GM18519 (cell line): ENCODE data around the gene LPCAT1.

Experiments
- ATAC-seq: cut with Tn5 transposase; IDR thresholded peaks from one replicate; pipeline ENCODE4 v1.9.1; 2021; ENCODE audit warnings: mild to moderate bottlenecking, moderate library complexity; ENCODE audit not compliant: unreplicated experiment, low FRiP score

LPCAT1 gene

DNA sequence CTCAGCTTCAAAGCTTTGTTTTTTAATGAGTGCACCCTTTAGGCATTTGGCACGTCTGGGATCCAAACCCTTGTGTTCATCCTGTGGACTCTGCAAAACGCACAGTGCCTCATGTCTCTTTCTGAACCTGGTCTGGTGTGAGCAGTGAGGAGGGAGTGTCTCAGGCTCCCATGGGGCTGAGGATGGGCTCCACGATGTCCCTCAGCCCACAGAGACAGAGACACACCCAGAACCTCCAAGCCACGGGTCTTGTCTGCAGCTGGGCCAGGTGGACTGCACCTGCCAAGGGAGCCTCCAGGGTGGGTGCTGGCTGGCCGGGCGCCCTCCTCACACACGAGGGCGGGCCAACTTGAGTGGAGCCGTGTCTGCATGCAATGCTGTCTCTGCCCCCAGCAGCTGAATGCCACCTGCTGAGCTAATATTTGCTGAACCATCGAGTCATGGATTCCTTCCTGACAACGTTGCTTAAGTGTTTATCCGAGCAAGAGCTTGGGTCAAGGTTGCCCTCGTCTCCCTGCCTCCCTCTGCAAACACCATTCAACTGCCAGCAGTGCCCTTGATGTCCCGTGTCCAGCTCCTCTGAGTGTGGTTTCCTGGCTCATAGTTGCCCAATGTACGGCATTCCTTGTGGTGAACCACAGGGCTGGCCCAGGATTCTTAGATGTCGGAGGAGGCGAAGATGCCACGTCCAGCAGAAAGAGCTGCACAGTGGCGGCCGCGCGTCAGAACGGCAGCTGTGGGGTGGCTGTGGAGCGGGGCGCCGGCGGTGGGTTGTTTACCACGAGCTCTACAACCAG is 31.4 kb upstream of the LPCAT1 start:
- ATAC-seq: no peak

DNA sequence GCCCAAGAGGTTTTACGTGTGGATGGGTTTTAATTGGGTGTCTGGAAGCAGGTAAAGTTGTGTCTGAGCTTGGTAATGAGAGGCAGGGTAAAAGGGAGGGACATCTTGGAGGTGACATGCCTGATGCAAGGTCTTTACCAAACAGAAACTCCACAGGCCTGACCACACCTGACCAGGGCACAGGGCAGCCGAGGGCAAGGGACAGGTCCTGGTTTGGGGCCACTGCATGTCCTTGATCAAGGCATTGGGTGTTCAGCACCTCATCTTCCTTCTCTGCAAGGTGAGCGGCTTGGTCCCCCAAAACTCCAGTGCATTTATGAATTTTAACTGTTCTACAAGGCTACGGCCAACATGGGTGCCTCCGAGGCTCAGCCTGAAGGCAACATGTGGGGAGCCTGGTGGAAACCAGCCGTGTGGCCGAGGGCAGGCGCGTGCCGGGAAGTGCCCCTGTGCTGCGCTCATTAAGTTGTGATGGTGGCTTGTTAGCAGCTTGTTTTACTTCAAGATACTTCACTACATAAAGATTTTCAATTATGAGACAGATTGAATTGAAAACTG is 30.7 kb upstream of the LPCAT1 start:
- ATAC-seq: no peak

DNA sequence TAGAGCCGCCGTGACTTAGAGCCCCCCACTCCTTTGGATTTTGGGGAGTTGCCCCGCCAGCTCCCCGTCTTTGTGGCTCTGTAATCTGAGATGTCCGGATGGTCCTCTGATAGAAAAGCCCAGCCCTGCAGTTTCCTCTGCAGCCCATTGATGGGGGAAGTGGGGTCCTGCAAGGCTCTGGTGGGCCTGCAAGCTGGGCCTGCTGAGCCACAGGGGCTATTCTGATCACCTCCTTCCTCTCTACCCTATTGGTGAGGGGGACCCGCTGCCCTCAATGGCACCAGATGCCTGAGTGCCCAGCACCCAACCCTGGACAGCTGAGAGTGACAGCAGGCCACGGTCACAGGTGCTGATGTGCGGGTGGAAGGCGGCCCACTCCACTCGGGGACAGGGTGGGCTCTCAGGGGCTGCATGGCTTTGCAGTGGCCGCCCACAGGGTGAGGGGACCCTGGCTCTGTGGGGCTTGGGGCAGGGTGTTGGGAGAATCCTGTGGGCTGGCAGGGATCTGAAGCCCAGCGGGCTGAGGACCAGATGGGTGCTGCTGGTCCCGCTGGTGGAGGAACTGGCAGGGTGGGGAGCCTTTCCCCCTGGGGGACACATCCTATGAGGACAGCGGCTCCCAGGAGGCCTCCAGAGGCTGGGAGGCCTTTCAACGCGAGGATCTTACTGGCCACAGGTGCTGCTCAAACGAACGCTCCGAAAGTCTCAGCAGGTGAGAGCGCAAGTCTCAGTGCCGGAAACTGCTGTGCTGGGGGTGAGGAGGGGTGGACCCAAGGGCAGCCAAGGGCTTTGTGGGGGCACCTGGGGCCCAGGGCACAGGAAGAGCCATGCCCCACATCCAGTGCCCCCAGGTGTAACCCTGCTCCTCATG is 30.0 kb upstream of the LPCAT1 start:
- no peak for ATAC-seq

DNA sequence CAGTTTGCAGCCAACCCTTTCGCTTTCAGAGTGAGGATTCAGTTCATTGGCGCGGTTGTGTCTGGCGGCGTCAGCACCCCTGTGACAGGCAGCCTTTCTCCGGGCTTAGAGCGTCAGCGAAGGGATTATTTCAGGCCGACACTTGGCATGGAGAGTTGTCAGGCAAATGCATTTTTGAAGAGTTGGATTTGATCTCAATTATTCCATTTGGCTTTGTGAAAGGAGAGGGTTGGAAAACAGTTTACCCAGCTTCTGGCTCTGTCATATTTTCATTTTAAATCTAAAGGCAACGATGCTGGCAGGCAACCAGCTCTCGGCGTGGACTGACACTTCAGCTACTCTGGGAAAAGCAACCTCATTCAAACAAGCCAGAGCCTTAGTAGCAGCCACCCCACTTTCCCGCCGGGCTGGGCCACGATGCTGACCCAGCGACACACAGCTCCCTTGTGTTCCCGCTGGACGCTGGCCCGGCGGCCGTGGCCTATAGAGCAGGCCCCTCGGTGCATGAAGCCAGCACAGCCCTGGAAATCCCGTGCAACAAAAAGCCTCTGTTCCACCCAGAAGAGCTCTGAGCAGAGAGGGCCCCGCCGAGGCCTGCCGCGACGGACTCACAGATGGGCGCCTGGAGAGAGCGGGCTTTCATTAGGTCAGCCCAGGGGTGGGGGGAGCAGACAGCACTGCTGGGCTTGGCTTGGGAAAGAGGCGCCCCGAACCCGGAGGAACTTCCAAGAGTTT is 28.9 kb upstream of the LPCAT1 start:
- no peak for ATAC-seq

DNA sequence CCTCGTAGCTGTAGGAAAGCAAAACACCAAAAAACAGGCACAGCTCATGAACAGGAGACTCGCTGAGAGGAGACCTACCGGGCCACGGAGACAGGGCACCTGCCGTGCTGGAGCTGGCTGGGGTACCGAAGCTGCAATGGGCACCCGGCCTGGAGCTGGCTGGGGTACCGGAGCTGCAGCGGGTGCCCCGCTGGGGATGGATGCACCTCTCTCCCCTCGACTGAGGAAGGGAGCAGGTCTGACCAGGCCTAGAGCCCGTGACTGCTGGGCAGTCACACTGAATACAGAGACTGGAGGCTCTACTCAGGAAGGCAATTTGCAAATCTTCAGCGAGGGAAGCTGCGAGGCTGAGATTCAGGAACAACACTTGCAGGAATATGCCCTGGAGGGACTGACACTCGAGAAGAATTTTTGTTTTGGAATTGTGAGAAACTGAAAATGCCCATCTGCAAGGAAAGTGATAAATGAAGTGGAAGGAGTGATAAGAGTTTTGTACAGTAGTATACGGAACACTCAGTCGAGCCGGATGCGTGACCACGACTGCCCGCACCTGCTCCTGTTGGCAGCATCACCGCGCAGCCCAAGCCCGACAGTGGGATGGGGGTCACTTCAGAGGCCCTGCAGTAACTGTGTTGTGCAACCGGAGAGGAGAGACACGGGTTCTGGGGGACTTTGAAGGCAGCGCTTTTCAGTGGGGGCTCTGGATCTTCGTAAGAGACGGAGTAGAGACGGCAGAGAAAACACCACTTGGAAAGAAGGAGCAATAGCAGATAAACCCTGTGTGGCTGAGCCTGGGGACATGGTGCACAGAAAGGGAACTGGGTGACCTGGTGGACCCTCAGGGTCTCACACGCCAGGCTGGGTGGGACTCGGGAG is 27.9 kb upstream of the LPCAT1 start:
- no peak for ATAC-seq

DNA sequence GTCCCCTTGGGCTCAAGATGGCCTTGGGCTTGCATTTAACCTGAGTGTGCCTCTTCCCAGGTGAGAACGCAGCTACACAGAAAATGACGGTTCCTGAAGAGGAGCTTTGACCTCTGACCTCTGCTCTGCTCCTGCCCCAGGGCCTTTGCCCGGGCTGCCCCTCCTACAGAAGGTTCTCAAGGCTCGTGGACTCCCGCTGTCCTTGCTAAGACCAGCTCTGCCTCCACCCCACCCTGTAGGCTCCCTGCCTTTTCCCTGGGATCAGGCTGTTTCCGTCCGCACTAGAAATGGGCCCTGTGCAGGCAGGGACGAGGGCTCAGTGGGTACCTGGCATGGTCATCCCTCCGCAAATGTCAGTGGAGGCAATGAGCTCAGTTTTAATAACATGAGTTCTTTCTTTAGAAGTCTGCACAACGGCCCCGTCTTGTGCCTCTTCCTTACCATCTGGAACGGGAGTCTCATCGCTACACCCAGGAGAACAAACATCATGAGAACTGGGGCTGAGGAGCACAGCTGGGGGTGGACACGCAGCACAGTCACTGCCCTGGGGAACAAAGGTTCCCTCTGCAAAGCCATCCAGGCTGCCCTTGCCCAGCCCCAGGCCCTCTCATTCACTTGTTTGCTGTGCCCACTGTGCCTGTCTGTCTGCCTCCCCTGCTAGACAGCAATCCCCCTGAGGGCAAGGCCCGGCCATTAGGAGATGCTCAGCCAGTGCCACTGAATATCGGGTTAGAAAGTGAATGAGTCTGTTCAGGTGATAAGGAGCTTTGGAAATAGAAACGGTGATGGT is 26.7 kb upstream of the LPCAT1 start:
- no peak for ATAC-seq

DNA sequence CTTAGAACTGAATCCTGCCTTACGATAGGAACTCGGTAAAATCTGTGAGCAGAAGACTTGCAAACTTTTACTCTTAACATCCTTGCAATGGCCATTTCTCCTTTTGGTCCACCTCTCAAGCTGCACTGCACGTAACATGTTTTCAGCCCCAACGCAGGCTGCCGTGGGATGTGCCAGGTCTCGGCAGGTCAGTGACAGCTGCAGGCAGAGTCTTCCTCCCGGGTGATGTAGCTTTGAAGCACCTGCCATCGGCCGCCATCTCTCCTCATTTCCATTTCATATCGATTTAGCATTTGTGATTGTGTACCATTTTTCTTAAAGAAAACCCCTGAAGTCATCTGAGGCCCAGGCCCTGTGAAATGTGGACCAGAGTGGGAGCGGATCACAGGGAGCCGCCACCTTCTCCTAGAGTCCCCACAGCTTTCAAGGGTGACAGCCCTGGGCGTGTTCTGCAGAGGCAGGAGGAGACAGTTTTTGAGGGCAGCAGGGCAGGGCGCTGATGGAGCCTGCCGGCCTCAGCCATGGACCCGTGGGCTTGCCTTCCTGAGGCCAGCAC is 25.8 kb upstream of the LPCAT1 start:
- no peak for ATAC-seq

DNA sequence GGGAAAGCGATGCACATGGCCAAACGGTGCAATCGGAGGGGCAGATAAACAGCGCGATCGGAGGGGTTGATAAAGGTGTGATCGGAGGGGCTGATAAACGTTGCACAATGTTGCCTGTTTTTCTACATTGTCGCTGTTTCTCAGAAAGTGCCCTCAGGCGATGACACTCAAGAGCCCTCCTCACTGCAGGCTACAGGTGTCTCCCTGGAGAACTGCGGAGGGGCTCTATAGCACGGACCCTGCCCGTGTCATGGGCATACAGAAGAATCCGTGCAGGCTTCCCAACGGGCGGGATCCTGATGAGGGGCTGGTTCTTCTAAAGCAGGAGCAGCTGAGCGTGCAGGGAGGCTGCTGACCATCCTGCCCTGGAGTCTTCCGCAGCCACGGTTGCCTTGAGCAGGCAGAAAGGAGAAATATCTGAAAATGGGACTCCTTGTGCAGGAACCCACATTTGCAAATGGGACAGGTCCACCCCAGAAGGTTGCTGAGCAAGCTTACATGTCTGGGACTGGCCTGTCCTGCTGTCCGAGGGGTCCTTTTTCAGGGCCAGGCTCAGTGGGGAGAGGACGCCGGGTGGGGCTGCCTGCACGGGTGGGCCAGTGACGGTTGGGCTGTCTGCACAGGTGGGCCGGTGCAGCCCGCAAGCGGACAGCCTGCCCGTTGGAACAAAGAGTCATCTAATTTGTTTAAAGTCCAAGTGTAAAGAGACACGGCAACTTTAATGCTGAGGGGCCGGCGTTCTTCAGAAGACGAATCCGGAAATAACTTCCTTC is 25.1 kb upstream of the LPCAT1 start:
- no peak for ATAC-seq

DNA sequence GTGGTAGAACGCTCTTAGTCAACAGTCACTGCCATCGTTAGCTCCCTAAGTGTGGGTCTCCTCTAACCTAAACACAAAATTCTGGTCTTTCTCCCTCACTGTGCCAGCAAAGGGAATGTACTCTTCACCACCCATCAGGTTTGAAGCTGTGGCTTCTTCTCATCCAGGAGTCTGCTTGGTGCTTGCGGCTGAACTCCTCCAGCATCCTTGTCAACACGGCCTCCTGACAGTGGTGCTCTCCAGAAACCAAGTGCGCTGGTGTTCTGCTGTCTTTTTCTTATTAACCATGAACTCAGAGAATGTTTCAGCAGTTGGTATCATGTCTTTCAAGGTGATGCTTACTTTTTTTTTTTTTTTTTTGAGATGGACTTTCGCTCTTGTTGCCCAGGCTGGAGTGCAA is 23.9 kb upstream of the LPCAT1 start:
- no peak for ATAC-seq

DNA sequence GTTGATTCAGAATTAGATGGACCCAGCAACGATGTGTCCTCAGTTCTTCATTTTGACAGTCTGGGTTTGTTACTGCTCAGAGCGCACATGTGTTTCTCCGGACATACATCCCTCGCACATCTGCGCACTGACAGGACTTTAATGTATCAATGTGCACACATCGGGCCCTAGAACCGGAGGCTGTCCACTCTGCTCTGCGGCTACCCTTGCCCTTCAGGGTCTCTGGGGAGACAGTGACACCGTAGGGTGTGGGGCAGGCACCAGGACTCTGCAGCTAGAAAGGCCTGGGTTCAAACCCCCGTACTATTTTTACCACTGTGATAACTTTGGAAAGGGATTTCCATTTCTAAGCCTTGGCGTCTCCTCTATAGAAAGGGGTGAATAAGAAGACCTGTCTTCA is 23.5 kb upstream of the LPCAT1 start:
- no peak for ATAC-seq

DNA sequence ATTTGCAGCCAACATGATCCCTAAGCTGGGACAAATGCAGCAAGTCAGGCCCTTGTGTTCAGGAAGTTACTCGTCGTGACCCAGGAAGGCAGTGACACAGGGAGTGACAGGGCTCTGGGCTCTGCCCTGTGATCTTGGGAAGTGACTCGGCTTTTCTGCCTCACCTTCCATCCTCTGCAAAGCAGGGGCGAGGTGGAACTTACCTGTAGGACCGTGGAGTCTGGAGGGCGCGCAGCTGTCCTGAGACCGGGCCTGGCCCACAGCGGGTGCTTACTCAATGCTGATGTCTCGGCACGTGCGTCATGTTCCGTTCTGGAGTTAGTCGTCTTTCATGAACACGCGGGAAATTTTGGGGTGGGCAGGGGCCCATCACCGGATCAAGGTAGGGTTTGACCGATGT is 22.8 kb upstream of the LPCAT1 start:
- no peak for ATAC-seq

DNA sequence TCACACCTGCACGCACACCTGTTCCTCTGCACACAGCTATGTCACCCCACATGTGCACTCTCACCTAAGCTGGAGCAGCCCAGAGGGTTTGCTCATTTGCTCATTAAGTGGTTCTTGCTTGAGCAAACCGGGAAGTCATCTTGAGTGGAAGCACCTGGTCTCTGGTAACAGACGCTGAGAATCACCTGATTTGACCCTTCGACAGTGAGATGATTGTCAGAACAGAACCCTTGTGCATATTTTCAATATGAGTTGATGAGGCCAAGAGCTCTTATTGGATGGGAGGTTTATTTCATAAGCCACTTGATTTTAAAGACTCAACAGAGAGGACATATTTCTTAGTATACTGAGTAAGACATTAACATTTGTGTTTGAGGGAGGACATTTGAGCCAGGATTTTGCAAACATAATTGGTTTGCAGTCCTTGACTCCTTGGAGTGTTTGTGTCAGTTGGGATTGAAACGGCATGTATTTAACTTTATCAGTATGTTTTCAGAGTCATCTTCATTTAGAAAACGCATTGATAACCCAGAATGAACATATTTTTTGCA is 22.1 kb upstream of the LPCAT1 start:
- no peak for ATAC-seq

DNA sequence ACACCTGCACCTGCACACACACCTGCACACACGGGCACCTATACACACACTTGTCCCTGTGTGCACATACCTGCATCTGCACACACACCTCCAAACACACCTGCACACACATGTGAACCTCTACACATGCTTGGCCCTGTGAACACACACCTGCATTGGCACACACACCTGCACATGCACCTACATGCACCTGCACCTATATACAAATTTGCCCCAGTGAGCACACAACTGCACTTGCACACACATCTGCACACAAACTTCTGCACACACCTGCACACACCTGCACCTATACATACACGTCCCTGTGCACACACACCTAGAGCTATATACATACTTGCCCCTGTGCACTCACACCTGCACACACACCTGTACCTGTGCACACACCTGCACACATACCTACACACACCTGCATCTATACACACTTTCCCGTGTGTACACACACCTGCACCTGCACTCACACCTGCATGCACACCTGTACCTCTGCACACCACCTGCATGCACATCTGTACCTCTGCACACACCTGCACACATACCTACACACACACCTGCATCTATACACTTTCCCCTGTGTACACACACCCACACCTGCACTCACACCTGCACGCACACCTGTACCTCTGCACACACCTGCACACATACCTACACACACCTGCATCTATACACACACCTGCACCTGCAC is 21.5 kb upstream of the LPCAT1 start:
- no peak for ATAC-seq

DNA sequence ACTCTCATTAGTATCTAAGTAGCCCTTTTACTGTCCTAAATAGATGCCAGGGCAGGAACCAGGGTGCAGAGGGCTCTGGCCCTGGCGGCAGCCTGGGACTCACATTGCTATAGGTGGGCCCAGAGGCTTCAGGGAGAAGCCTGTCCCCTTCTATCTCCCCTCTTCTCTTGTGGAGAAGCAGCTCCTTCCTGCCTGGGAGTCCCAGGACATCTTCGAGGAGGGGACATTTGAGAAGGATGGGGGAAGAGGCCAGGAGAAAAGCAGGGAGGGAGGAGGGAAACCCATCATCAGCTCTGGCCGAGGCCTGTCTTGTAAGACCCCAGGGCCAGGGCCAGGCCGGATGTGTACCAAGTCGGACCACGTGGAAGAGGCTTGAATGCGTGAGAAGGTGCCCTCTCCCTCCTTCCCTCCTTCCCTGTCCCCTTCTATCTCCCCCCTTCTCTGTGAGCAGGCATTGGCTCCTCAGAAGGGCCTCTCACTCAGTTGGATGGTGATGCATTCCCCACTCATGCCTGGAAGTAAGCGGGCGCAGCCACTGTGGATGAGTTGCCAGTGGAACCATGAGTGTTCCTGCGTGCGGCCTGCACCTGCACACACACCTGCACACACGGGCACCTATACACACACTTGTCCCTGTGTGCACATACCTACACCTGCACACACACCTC is 20.7 kb upstream of the LPCAT1 start:
- ATAC-seq: no peak

DNA sequence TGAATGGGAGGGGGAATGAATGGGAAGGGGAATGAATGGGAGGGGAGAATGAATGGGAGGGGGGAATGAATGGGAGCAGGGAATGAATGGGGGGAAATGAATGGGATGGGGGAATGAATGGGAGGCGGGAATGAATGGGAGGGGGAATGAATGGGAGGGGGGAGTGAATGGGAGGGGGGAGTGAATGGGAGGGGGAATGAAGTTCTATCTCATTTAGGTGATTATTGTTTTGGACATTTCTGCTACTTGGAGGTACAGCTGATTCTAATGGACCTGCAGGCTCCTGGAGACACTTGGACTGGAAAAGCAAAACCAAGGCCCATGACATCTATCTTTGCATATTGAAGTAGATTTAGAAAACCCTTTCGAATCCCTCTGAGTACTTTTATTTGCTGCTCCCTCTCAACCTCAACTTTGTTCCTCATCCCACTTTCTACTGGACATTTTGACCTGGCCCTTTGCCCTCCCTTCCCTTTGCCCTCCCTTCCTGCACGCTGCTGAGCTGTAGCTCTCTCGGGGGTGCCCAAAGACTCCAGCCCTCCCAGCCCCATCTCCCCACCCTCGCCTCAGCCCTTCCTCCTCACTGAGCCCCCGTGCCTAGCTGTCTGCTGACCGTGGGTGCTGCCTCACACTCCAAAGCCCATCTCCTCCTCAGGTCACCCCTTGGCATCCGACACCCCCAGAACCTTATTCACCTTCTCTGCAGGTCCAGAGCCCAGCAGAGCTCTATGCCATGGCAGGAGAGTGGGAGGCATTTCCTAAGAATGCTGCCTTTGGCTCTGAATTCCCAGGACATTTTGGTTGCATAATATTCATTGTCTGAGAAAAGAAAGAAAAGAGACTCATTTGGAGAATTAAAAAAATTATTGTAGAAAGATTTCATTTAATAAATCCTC is 19.9 kb upstream of the LPCAT1 start:
- ATAC-seq: no peak

DNA sequence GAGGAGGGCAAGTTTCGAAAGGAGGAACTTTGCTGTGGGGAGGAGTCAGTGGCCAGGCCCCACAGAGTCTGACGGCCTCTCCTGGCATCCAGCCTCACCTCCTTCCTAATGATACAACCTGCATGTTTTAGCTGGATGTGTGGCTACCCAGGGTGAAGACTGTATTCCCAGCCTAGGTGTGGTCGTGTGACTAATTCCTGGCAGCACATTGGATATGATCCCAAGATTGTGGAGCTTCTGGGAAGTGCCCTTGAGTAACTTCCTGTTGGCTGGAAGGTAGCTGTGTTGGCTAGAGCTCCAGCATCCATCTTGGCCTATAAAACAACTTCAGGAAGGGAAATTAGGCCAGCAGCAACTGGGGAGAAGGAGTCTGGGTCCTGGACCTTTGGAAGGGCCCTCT is 19.0 kb upstream of the LPCAT1 start:
- no peak for ATAC-seq
